Stimulated activated CD4-positive, alpha-beta T cell treated with anti-CD3 and anti-CD28 coated beads, TNF-alpha, amount 100 ng/mL, for 24 hours (primary cell): ENCODE data around the gene GALNT11.

Source experiments
- DNase-seq, 3 experiments: peaks; one replicate each; pipeline ENCODE4 v3.0.0-alpha.2; 2020; ENCODE audit warnings: low read depth in 3 of 3

The GALNT11 gene

DNA sequence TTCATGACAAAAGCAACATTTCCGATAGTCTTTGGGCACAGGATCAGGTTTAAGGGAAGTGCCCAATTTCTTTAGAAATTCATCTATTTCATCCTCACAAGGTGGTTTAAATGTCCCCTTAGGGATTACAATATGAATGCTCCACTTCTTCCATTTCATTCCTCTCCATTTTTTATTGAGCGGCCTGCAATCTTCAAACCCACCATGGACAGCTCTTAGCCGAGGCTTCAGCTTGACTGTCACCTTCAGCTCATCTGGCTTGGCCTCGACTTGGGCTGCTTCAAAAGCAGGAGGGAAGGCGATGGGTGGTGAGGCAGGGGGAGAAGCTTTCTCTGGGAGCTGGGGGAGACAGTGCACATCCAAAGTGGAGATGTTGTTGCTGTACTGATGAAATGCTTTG is 123.2 kb downstream of the GALNT11 start:
- no peak for DNase-seq

DNA sequence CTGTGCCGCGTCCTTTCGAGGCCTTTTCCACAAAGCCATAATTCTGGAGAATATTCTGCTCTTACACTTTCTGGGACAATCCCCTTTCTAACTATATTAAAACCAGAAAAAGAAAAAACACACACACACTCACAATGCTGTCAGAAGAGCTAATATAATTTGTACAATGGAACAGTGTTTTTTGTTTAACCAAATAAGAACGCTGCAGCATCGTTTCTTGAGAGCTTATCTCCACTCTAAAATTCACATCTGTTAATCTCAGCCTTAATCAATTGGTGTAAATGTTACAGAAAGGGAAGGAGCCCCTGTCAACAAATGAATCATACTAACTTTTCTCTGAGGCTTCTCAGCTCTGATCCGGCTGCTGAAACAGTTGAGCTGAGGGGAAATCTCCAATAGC is 123.9 kb downstream of the GALNT11 start:
- no peak for DNase-seq

DNA sequence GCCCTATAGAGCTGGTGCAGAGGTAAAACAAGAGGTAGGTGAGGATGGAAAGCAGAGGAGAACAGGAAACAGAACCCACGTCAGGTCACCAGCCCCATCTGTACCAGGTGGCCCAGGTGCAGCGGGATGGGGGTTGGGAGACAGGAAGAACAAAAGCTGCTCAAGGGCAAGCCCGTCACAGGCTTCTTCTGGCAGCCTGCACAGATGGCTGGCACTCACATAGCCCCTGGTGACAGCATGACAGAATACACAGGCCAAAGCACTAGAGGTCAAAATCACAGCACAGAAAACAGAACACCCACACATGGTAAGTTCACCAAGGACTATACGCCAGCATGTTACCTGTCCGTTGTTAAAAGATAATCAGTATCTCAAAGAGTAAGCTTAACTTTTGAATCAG is 126.8 kb downstream of the GALNT11 start:
- DNase-seq: no peak

DNA sequence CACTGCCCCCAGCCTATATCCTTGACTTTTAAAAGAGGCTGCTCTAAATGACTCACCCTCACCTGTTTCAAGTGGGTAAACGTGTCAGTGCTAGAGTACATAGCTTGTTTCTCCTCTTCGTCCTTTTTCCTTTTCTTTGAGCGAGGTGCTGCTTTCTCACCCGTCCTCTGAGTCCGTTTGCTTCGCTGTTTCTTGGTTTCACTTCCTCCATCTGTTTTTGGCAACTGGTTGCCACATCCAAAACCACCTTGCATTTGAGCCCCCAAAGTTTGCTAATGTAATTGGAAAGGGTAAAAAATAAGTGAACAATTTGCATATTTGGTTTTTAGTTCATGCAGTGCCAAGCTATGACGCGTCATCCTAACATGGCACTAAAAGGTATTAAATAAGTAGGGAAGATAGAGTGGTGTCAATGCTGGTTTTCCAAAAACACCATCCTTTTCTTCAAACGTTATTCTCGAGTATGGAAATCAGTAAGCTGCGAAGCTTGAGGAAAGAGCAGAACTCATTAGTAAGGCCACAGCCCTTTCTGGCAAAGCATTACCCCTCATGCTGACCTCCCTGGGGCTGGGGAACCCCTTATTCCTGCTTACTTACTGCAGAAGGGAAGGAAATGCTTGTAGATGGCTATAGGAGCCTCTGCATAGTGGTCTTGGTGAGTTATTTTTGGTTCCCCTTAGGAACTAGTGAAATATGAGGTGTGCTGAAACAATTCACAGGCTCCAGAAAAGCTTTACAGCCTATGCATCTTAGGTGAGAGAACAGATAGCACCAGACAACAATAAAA is 133.5 kb downstream of the GALNT11 start:
- no peak for DNase-seq

DNA sequence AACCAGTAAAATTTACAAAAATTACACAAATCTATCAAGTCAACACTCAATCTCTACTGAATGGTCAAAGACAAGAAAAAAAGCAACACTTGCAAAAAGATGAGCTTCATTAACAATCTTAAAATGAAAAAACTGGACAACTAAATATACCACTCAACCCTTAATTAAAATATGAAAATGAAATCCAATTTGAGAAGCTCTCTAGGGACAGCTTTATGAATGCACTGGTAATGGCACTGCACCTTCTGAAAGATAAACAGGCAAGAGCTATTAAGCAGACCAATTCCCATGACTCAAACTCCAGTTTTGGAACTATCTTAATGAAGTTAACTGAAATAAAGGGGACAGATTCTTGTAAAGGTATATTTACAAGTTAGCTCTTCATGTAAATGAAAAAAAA is 135.7 kb downstream of the GALNT11 start:
- DNase-seq: no peak

DNA sequence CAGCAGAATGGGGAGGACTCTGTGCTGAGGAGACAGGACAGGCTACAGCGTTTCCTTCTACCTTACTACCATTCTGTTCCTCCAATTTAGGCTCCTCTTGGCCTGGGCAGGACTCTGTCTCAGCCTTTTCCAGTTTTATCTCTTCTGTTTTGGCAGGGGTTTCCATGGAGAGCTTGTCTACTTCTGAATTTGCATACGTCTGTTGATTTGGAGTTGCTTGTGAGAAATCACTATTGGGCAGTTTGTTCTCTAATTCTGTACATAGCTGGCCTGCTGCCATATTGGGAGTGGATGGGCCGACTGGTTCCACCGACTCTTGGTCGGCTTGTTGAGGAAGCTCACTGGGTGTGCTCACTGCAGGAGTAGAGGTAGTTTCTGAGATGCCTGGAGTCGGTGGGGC is 136.8 kb downstream of the GALNT11 start:
- no peak for DNase-seq
